ENCODE results near the gene FAT1.

- TF ChIP-seq POLR2A (IDR thresholded peaks at IDR 0.05; ENCODE audit: low read length) (no peak), GATA1 (IDR thresholded peaks at IDR 0.05; ENCODE audit: low read depth, low read length) (no peak)
Observed at GRCh38 chr4:186628058-186628711, 95.5 kb downstream of the FAT1 start.

Data from erythroblast (primary cell).